ENCODE data around the gene ZNF324. TPM values are rescaled to one million over a fixed set of nuclear protein-coding genes. Genes with fewer than 3 reads are reported as not detected.

ZNF324 gene
- total RNA-seq, 1 experiment from 2014 or later = 12.7 TPM

DNA sequence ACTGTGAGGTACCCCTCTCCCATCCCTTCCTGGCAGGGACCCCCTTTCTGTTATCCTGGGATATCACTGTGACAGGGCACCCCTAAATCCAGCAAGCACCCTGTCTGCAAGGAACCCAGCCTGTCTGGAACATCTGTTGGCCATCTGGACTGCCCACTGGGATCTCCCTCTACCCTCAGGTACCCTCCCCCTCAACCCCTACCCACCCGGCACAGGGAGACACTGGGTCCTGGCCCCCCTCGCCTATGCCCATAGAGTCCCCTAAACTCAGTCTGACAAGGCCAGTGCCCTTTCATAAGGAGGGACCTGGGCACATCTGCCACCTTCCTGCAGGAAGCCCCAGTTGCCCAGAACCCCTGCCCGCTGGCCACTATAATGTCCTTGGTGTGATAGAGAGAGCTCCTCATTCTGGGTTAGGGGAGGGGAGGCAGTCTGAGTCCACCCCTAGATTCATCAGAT, 47.7 kb downstream of the ZNF324 start:
- H3K4me2 ChIP-seq (ENCODE audit: insufficient read depth, insufficient read length, low read length) = peak overlapping the region; percentile 61
- no peak overlapping the region for H2BK120ac ChIP-seq (ENCODE audit: low read depth, low read length, poor library complexity, severe bottlenecking)
- no peaks in the 10 kb centered on the region for H3K27me3 ChIP-seq (ENCODE audit: insufficient read depth, low read length)
- no peak overlapping the region for H3T11ph ChIP-seq (ENCODE audit: low read length)
- no peaks in the 10 kb centered on the region for H3K9me3 ChIP-seq (ENCODE audit: control insufficient read depth, low read depth, low read length)
- H3K79me1 ChIP-seq (ENCODE audit: insufficient read depth, low read depth, low read length, poor library complexity, severe bottlenecking) = no peaks in the 10 kb centered on the region
- no peak overlapping the region for H2AK5ac ChIP-seq (ENCODE audit: insufficient read length, low read length)
- H3K4ac ChIP-seq (ENCODE audit: low read depth, low read length) = no peak overlapping the region
- no peak overlapping the region for H3K23ac ChIP-seq (ENCODE audit: insufficient read length, low read depth, low read length)
- H3K27me3 Mint-ChIP-seq (ENCODE audit: low read depth) = peaks cover 3% of the 10 kb centered on the region
- H3K9ac ChIP-seq (ENCODE audit: extremely low read depth, insufficient read length, low read length) = peak overlapping the region; percentile 47
- H3K27ac ChIP-seq (ENCODE audit: insufficient read length, low read depth, low read length) = no peak overlapping the region
- TF ChIP-seq, protein P1, sequence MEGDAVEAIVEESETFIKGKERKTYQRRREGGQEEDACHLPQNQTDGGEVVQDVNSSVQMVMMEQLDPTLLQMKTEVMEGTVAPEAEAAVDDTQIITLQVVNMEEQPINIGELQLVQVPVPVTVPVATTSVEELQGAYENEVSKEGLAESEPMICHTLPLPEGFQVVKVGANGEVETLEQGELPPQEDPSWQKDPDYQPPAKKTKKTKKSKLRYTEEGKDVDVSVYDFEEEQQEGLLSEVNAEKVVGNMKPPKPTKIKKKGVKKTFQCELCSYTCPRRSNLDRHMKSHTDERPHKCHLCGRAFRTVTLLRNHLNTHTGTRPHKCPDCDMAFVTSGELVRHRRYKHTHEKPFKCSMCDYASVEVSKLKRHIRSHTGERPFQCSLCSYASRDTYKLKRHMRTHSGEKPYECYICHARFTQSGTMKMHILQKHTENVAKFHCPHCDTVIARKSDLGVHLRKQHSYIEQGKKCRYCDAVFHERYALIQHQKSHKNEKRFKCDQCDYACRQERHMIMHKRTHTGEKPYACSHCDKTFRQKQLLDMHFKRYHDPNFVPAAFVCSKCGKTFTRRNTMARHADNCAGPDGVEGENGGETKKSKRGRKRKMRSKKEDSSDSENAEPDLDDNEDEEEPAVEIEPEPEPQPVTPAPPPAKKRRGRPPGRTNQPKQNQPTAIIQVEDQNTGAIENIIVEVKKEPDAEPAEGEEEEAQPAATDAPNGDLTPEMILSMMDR (conservative IDR thresholded peaks at IDR 0.05) = no peak
- no peaks in the 10 kb centered on the region for H3K9me3 Mint-ChIP-seq
- no peaks in the 10 kb centered on the region; the same call in 1 of the 2 replicates for H3K4me1 ChIP-seq (ENCODE audit: insufficient read depth, low read length)
- H3K27ac Mint-ChIP-seq = peak overlapping the region; percentile 72 to 93 (median 90); a peak in 6 of 7 replicates
- no peak overlapping the region for H4K5ac ChIP-seq (ENCODE audit: insufficient read length, low read depth, low read length)
- H3K18ac ChIP-seq (ENCODE audit: insufficient read length, low read depth, low read length) = no peak overlapping the region
- H3K79me2 ChIP-seq (ENCODE audit: insufficient read depth, low read length) = peaks cover 2% of the 10 kb centered on the region; the same call in 1 of the 2 replicates
- H2AFZ ChIP-seq (ENCODE audit: low read length) = no peak overlapping the region
- H4K20me1 ChIP-seq (ENCODE audit: control insufficient read depth, insufficient read depth, insufficient read length) = no peaks in the 10 kb centered on the region
- peaks cover 16% of the 10 kb centered on the region for H3K23me2 ChIP-seq (ENCODE audit: insufficient read length, low read depth, low read length, poor library complexity, severe bottlenecking)
- peak overlapping the region; percentile 70 to 85 for H3K4me3 Mint-ChIP-seq
- H3K56ac ChIP-seq (ENCODE audit: insufficient read length, low read depth, low read length) = no peak overlapping the region
- H4K91ac ChIP-seq (ENCODE audit: insufficient read length, low read depth, low read length) = no peak overlapping the region
- peaks cover 9 to 19% (median 13%) of the 10 kb centered on the region in 3 experiments; a peak in 6 of 7 replicates for H3K36me3 Mint-ChIP-seq (ENCODE audit: insufficient read depth in 1 of 3, low read depth in 3 of 3)
- peaks cover 28 to 31% of the 10 kb centered on the region in 2 experiments for H3K4me1 Mint-ChIP-seq
- H3K14ac ChIP-seq (ENCODE audit: insufficient read depth, low read length) = peak overlapping the region; percentile 28; the same call in 1 of the 2 replicates
- no peak overlapping the region for H4K8ac ChIP-seq (replicated peaks; ENCODE audit: insufficient read length, low read depth, low read length)
- no peak overlapping the region for H2BK12ac ChIP-seq (ENCODE audit: insufficient read length, low read depth, low read length)
- H2BK15ac ChIP-seq (ENCODE audit: low read depth, low read length) = no peak overlapping the region
- DNase-seq = no peak
- H2BK5ac ChIP-seq (ENCODE audit: insufficient read length, low read length) = no peak overlapping the region
- H2BK20ac ChIP-seq (ENCODE audit: low read depth, low read length, poor library complexity, severe bottlenecking) = no peak overlapping the region
- WGBS (ENCODE audit: extremely low coverage, insufficient read length, low lambda C conversion rate) = no CpG with 5 or more reads among the region's 3 CpGs

Data from H9 (cell line).